HepG2 (cell line): ENCODE results near the gene TMEM107. TPM values are rescaled to one million over a fixed set of nuclear protein-coding genes. Genes with fewer than 3 reads are reported as not detected.

Experiments
- JDP2 ChIP-seq: sonication (generic); formaldehyde crosslinking; IDR thresholded peaks from 2 replicates; pipeline ENCODE4 v1.8.1; 2022; ENCODE audit warnings: missing genetic modification reagents, borderline replicate concordance
- MEIS1 ChIP-seq: sonication (generic); formaldehyde crosslinking; IDR thresholded peaks from 2 replicates; pipeline ENCODE4 v1.9.0; 2021; ENCODE audit warnings: mild to moderate bottlenecking, missing genetic modification reagents, moderate library complexity, borderline replicate concordance
- NBN ChIP-seq: fragments of 450-650 bp; conservative IDR thresholded peaks from 2 replicates; pipeline ENCODE4 v1.6.1; 2017
- NKX3-1 ChIP-seq: sonication (generic); formaldehyde crosslinking; IDR thresholded peaks from 2 replicates; pipeline ENCODE4 v1.5.0; 2020; ENCODE audit warnings: missing genetic modification reagents
- NPAS2 ChIP-seq: sonication (generic); formaldehyde crosslinking; IDR thresholded peaks from 2 replicates; pipeline ENCODE4 v1.8.0; 2022; ENCODE audit warnings: mild to moderate bottlenecking, missing genetic modification reagents, borderline replicate concordance
- TAF15 ChIP-seq: fragments of 200-400 bp; formaldehyde crosslinking; IDR thresholded peaks from one replicate; pipeline ENCODE4 v1.6.1; 2018; ENCODE audit warnings: mild to moderate bottlenecking, low read depth, low read length; ENCODE audit not compliant: poor library complexity, severe bottlenecking
- ZNF20 ChIP-seq: sonication (generic); formaldehyde crosslinking; IDR thresholded peaks from 2 replicates; pipeline ENCODE4 v1.4.0; 2020; ENCODE audit warnings: mild to moderate bottlenecking, moderate library complexity, missing genetic modification reagents
- ZNF232 ChIP-seq: sonication (generic); formaldehyde crosslinking; IDR thresholded peaks from 2 replicates; pipeline ENCODE4 v1.4.0; 2020; ENCODE audit warnings: missing genetic modification reagents, borderline replicate concordance
- ZNF329 ChIP-seq: sonication (generic); formaldehyde crosslinking; IDR thresholded peaks from 2 replicates; pipeline ENCODE4 v1.9.0; 2021; ENCODE audit warnings: low read depth, mild to moderate bottlenecking, missing genetic modification reagents
- ZNF484 ChIP-seq: sonication (generic); formaldehyde crosslinking; IDR thresholded peaks from 2 replicates; pipeline ENCODE4 v1.5.1; 2020; ENCODE audit warnings: mild to moderate bottlenecking, low read depth, missing genetic modification reagents, borderline replicate concordance
- ZNF776 ChIP-seq: sonication (generic); formaldehyde crosslinking; IDR thresholded peaks from 2 replicates; pipeline ENCODE4 v1.4.0; 2020; ENCODE audit warnings: mild to moderate bottlenecking, missing genetic modification reagents
- ZNF879 ChIP-seq: sonication (generic); formaldehyde crosslinking; IDR thresholded peaks from 2 replicates; pipeline ENCODE4 v1.8.1; 2023; ENCODE audit warnings: missing genetic modification reagents
- polyA plus RNA-seq, 8 experiments: library from polyadenylated mRNA; depleted of rRNA in 3 of 8; stranded (reverse) in 7 of 8; unstranded in 1 of 8; fragments of >200 nt; fragmentation: Illumina TruSeq in 4 of 8; extraction: Trizol in 4 of 8; gene quantifications; 2 replicates each; pipeline versions ENCODE4 v1.2.1 to v1.2.3, GENCODE V29; 2011 to 2016; ENCODE audit warnings: low read depth in 4 of 8, missing spikeins in 1 of 8, mixed read lengths in 1 of 8; ENCODE audit not compliant: insufficient read depth in 1 of 8
- total RNA-seq, 5 experiments: library from RNA; depleted of rRNA; stranded (reverse); fragments of >200 nt; fragmentation: Illumina TruSeq; extraction: Trizol; gene quantifications; 2 replicates each; pipeline ENCODE4 v1.2.3, GENCODE V29; 2016; ENCODE audit warnings: low read depth in 1 of 5
- TF ChIP-seq, protein P1 (sequence below): sonication (generic); formaldehyde crosslinking; IDR thresholded peaks from 2 replicates; pipeline ENCODE4 v1.5.1; 2020; ENCODE audit warnings: missing genetic modification reagents, mild to moderate bottlenecking, borderline replicate concordance
- TF ChIP-seq, protein P2 (sequence below): sonication (generic); formaldehyde crosslinking; IDR thresholded peaks from 2 replicates; pipeline ENCODE4 v1.5.1; 2020; ENCODE audit warnings: missing genetic modification reagents, mild to moderate bottlenecking, borderline replicate concordance
- TF ChIP-seq, protein P3 (sequence below): sonication (generic); formaldehyde crosslinking; IDR thresholded peaks from 2 replicates; pipeline ENCODE4 v1.4.0; 2020; ENCODE audit warnings: low read depth, mild to moderate bottlenecking, missing genetic modification reagents
- TF ChIP-seq, protein P4 (sequence below): sonication (generic); formaldehyde crosslinking; IDR thresholded peaks from 2 replicates; pipeline ENCODE4 v1.5.0; 2020; ENCODE audit warnings: mild to moderate bottlenecking, missing genetic modification reagents
- TF ChIP-seq, protein P5 (sequence below): sonication (generic); formaldehyde crosslinking; IDR thresholded peaks from 2 replicates; pipeline ENCODE4 v1.5.1; 2020; ENCODE audit warnings: missing genetic modification reagents, mild to moderate bottlenecking, borderline replicate concordance
- TF ChIP-seq, protein P6 (sequence below): sonication (generic); formaldehyde crosslinking; IDR thresholded peaks from 2 replicates; pipeline ENCODE4; 2020; ENCODE audit warnings: missing genetic modification reagents, mild to moderate bottlenecking, borderline replicate concordance

TMEM107 gene
- total and polyA plus RNA-seq, 2 of the 13 experiments (the other 11 are each of a cell fraction or from before 2014, with no cell fraction given): 7.2 to 15.3 TPM

DNA sequence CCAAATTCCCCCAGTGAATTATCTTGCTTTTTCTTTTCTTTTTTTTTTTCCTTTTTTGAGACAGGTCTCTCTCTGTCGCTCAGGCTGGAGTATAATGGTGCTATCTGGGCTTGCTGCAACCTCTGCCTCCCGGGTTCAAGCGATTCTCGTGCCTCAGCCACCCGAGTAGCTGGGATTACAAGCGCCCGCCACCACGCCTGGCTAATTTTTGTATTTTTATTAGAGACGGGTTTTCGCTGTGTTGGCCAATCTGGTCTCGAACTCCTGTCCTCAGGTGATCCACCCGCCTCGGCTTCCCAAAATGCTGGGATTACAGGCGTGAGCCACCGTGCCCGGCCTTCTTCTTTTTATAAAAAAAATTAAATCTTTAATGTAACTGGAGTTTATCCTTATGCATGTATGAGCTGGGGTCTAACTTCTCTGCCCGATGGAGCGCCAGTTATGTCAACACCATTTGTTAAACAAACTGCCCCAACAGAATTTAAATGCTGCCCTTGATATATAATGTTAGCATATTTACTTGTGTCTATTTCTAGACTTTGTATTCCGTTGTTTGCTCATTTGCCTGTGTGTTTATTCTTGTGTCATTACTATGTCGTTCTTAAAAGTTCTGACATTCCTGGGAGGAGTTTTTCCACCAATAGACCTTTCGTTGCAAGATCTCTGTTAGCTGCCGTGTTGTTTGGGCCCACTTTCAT is 34.7 kb upstream of the TMEM107 start (continued):
- TF ChIP-seq, protein P1, sequence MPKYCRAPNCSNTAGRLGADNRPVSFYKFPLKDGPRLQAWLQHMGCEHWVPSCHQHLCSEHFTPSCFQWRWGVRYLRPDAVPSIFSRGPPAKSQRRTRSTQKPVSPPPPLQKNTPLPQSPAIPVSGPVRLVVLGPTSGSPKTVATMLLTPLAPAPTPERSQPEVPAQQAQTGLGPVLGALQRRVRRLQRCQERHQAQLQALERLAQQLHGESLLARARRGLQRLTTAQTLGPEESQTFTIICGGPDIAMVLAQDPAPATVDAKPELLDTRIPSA: no peak
- TF ChIP-seq TAF15 (no peak), JDP2 (CRISPR knock-in tag) (no peak), ZNF20 (CRISPR knock-in tag) (no peak), ZNF879 (CRISPR knock-in tag) (no peak), ZNF776 (CRISPR knock-in tag) (no peak), NKX3-1 (CRISPR knock-in tag) (no peak), ZNF232 (CRISPR knock-in tag) (no peak), NPAS2 (CRISPR knock-in tag) (no peak), NBN (no peak), ZNF484 (CRISPR knock-in tag) (no peak), ZNF329 (CRISPR knock-in tag) (no peak), MEIS1 (CRISPR knock-in tag) (no peak)
- TF ChIP-seq, protein P2, sequence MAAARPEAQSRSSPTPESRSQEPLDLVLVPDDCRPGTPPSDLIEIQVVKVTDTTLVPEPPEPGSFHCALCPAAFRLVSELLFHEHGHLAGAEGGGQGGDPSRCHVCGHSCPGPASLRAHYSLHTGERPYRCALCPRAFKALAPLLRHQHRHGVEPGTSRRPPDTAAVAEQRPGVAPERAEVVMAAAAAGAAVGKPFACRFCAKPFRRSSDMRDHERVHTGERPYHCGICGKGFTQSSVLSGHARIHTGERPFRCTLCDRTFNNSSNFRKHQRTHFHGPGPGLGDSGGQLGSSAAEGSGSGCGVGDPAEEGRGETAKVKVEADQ (CRISPR knock-in tag): no peak
- TF ChIP-seq, protein P3, sequence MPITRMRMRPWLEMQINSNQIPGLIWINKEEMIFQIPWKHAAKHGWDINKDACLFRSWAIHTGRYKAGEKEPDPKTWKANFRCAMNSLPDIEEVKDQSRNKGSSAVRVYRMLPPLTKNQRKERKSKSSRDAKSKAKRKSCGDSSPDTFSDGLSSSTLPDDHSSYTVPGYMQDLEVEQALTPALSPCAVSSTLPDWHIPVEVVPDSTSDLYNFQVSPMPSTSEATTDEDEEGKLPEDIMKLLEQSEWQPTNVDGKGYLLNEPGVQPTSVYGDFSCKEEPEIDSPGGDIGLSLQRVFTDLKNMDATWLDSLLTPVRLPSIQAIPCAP (CRISPR knock-in tag): no peak
- TF ChIP-seq, protein P4, sequence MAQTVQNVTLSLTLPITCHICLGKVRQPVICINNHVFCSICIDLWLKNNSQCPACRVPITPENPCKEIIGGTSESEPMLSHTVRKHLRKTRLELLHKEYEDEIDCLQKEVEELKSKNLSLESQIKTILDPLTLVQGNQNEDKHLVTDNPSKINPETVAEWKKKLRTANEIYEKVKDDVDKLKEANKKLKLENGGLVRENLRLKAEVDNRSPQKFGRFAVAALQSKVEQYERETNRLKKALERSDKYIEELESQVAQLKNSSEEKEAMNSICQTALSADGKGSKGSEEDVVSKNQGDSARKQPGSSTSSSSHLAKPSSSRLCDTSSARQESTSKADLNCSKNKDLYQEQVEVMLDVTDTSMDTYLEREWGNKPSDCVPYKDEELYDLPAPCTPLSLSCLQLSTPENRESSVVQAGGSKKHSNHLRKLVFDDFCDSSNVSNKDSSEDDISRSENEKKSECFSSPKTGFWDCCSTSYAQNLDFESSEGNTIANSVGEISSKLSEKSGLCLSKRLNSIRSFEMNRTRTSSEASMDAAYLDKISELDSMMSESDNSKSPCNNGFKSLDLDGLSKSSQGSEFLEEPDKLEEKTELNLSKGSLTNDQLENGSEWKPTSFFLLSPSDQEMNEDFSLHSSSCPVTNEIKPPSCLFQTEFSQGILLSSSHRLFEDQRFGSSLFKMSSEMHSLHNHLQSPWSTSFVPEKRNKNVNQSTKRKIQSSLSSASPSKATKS (CRISPR knock-in tag): no peak
- TF ChIP-seq, protein P5, sequence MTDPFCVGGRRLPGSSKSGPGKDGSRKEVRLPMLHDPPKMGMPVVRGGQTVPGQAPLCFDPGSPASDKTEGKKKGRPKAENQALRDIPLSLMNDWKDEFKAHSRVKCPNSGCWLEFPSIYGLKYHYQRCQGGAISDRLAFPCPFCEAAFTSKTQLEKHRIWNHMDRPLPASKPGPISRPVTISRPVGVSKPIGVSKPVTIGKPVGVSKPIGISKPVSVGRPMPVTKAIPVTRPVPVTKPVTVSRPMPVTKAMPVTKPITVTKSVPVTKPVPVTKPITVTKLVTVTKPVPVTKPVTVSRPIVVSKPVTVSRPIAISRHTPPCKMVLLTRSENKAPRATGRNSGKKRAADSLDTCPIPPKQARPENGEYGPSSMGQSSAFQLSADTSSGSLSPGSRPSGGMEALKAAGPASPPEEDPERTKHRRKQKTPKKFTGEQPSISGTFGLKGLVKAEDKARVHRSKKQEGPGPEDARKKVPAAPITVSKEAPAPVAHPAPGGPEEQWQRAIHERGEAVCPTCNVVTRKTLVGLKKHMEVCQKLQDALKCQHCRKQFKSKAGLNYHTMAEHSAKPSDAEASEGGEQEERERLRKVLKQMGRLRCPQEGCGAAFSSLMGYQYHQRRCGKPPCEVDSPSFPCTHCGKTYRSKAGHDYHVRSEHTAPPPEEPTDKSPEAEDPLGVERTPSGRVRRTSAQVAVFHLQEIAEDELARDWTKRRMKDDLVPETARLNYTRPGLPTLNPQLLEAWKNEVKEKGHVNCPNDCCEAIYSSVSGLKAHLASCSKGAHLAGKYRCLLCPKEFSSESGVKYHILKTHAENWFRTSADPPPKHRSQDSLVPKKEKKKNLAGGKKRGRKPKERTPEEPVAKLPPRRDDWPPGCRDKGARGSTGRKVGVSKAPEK: no peak
- TF ChIP-seq, protein P6, sequence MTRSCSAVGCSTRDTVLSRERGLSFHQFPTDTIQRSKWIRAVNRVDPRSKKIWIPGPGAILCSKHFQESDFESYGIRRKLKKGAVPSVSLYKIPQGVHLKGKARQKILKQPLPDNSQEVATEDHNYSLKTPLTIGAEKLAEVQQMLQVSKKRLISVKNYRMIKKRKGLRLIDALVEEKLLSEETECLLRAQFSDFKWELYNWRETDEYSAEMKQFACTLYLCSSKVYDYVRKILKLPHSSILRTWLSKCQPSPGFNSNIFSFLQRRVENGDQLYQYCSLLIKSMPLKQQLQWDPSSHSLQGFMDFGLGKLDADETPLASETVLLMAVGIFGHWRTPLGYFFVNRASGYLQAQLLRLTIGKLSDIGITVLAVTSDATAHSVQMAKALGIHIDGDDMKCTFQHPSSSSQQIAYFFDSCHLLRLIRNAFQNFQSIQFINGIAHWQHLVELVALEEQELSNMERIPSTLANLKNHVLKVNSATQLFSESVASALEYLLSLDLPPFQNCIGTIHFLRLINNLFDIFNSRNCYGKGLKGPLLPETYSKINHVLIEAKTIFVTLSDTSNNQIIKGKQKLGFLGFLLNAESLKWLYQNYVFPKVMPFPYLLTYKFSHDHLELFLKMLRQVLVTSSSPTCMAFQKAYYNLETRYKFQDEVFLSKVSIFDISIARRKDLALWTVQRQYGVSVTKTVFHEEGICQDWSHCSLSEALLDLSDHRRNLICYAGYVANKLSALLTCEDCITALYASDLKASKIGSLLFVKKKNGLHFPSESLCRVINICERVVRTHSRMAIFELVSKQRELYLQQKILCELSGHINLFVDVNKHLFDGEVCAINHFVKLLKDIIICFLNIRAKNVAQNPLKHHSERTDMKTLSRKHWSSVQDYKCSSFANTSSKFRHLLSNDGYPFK (CRISPR knock-in tag): no peak
